CD4-positive, alpha-beta T cell treated with Interleukin-2 at 100 ng/mL for 4 hours (primary cell): Measurements from ENCODE around the gene ELL2.
"Not testable (repeated sequence)": the region's sequence is repeated elsewhere in the genome, so short reads cannot be mapped to it uniquely, and the experiment has no call there.

Source experiments
- DNase-seq: peaks from one replicate; pipeline ENCODE4 v3.0.0-alpha.2; 2020; ENCODE audit warnings: low spot score

Gene ELL2

DNA sequence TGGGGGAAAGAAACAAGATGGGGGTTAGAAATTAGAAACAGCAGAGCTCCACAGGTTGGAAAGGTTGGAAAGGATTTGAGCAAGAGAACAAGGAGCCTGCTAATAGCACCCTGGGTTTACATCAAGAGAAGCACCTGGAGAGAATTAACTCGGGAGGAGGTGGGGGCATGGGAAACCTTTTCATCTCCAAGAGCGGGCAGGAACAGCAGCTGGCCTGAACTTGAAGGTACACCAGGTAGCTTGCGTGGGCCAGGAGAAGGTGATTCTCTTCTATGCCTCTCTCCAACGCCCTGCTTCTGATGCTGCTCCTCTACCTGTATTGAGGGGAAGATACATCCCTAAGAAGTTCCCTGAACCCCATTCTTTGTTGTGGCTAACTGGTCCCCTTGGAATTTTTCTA, 102.0 kb downstream of the ELL2 start:
- DNase-seq: no peak

DNA sequence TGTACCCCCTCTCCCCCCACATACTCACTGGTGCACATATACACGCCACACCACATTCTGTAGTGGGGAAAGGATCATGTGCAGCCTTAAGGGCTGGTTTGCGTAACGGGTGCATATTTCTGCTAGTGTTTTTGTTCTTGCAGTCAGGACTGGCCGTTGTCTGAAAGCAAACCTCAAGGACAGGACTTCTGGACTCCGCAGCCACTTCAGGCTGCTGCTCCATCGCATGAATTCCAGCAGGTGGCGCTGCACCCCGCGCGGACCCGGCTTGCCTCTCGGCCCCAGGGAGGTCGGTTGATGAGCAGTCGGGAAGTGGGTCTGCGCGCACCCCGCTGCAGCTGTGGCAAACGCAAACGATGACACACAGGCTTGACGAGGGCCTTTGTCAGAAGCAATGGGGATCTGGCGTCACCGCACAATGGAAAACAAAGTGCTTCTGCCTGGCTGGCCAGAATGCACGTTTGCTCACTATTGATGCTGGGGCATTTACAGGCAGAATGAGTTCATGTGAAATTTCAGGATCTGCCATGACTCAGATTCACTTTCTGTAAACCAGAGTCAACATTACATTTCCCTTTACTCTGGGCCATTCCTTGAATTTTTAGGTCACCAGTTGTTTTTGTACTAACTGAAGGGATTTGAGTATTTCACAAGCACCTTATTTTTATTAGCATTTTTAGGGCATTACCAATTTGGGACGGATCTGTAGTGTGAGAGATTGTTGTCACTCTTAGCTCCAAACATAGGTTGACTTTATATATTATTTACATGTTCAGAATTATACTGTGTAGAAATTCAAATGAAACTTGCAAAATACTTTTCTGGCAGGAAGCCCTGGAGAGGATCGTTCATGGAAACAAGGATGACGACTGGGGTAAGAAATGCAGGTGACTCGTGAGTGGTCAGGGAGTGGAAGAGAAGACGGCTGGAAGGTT, 102.7 kb downstream of the ELL2 start:
- DNase-seq: peak; percentile 89

DNA sequence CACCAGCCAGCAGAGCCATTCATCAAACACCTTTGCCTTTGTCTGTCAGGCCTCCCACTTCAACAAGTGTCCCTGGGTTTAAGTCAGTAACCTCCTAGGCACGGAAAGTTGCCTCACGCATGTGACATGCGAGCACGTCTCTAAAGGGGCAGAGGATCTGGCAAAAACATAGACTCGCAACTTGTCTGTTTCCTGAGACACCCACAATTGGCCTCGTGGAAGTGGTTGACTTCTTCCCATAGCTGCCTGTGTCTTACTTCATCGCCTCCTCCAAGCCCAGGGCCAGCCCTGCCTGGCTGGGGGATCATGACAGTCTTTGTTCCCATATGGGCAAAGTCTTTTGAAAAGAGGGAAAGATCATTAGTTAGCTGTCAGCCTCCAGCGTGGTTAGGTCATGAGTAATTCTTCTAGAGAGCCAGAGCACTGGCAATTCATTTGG, 103.6 kb downstream of the ELL2 start:
- no peak for DNase-seq

DNA sequence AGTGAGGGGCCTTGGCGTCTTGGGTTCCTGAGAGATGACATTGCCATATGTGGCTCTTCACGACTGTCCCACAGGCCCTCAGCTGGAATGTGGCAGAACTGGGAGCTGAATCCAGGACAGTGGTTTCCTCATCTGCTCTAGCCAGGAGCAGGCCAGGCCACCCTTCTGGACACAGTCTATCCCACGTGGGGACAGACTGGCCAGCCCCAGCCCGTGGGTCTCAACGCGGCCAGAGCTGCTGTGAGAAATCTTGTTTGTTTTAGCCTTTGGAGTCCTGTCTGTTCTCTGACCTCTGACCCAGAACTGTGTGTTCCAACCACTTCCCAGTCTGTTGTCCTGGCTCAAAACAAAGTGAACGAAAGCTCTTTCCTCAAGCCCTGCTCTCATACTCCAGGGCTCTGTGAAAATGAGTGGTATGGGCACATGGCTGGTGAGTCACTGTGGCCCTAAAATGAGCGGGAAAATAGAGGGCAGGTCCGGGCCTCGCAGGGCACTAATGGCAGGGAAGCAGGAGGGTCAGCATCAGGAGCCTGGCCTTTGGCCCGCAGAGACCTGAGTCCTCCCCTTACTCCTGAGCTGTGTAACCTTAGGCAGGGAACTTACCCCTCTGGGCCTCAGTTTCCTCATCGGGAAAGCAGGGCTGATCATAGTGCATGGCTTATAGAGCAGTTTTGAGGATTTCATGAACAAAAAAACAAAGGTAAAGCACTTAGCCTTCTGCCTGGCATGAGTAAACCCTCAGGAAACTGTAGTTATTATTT, 104.3 kb downstream of the ELL2 start:
- no peak for DNase-seq

DNA sequence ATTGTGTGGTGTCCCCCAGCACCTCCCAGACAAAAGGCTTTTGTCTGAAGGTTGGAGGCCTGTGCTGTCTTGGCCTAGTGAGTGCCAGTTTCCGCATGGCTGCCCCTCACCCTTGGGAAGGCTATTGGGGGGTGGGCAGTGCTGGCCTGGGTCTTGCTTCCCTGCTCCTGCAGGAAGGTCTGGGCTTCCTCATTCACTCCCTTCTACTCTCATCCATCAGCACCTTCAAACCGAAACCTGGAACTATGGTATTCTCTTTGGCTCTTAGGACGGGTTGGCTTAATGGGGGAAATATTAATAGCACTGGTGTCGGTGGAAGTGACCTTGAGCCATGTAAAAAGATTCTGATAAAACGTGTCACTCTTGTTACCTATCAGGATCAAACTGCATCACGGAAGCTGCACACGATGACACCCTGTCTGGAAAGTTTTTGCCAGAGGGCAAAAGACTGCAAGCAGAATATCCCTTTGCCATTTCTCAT, 105.1 kb downstream of the ELL2 start:
- no peak for DNase-seq

DNA sequence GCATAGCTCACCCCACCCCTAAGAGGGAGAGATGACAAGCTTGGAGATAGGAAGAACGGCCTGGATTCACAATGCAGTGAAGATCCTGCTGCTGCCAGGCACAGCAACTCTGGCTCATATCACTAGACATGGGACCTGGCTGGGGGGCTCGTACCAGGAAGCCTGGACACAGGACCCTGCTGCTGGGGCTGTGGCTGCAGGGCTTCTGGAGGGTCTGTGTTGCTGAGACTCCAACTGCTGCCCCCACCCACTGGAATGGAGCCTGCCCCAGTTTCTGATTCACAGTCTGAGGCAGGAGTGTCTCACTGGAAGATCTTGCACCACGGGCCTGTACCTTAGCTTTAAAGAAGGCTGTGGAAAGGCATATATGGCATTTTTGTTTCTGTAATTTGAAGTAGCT, 108.2 kb downstream of the ELL2 start:
- no peak for DNase-seq

DNA sequence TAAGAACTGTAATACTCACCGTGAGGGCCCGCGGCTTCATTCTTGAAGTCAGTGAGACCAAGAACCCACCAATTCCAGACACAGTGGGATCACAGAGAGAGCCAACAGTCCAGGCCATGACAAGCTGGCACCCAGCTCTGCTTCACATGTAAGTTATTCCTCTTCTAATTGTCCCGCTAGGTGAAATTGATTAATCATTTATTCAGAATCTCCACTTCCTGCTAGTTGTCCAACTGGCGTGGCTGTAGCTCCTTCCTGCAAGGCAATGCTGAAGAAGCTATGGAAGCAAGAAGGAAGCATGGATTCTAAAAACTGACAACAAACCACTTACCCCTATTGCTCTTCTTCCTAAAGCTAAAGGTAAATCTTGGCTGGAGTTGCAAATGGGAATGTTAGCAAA, 109.1 kb downstream of the ELL2 start:
- no peak for DNase-seq

DNA sequence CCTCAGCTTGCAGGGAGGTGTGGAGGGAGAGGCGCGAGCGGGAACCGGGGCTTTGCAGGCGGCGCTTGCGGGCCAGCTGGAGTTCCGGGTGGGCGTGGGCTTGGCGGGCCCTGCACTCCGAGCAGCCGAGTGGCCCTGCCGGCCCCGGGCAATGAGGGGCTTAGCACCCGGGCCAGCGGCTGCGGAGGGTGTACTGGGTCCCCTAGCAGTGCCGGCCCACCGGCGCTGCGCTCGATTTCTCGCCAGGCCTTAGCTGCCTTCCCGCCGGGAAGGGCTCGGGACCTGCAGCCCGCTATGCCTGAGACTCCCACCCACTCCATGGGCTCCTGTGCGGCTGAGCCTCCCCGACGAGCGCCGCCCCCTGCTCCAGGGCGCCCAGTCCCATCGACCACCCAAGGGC, 110.5 kb downstream of the ELL2 start:
- DNase-seq: not testable (repeated sequence)

DNA sequence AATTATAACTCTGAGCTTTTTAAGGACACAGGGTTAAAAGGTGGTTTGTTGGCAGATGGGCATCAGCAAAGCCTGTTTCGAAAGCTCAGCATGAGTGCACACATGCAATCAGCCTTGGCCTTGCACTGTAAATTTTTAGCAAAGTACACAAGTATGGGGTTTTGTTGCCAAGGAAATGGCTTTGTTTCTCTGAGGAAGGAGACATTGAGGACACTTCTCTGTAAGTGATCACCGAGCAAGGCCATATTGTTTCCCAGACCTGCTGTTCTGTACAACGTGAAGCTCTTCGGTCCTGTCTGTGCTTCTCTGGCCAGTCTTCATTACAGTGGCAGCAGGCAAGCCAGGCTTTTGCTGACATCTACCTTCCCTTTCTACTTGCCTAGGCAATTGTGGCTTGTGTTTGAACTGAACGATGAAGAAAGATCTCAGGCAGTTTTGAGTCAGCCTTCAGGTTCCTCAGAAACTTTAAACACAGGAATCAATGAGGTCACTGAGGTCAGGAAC, 111.2 kb downstream of the ELL2 start:
- DNase-seq: no peak

DNA sequence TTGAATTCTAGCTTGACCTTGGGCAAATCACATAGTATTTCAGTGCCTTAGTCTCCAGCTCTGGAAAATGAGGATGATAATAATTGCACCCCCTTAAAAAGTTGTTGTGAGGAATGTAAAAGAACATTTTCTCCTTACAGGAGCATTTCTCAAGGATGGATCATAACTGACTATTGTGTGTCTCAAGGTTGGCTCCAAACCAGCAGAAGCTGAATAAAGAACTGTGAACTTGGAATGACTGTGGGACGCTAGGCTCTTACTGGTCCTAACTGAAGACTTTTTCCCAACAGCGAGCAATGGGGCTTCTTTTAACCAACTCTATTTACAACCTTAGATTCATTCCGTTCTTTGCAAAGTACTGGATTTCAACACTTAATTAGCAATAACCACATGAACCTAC, 113.0 kb downstream of the ELL2 start:
- DNase-seq: no peak

DNA sequence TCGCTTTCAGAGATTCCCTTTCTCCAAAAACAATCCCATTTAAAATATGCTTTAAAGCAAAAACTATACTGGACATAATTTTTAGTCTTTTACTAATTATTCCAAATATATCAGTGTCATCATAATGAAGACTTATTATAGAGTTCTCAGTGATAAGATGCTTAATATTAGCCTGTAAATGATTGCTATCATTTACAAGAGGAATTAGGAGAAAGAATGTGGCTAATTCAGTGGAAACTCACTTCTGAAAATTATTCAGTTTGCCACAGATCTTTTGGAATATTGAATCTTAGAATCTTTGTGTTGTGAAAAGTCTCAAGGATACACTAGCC, 114.4 kb downstream of the ELL2 start:
- no peak for DNase-seq

DNA sequence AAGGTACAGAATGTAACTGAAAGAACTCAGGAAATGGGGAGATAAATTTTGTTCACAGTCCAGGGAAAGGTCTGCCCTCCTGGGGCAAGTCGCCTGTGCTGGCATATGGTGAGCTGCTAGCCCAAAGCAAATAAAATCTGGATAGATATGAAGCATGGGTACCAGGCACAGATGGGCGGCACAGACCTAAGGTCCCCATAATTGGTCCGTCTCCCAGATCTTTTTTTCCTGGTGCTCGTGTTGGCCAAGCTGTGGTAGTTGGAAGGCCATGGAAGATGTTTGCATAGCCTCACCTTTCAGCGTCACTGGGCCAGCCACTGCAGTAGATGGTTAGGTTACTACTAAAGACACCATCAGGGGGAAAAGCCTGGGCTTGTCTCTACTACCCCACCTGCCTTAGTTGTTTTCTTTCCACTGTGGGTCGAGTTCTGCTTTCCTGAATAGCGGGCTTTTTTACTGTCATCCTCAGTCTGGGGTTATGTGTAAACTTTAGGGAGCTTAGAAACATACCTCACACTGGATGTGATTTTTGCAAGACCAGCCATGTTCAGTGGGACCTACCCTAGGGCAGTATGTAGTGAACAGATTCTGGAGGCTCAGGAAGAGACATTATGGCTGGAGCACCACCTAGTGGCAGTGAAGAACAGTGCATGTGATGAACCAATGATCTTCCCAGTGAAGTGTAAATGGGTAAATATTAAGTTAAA, 114.9 kb downstream of the ELL2 start:
- DNase-seq: peak; percentile 82

DNA sequence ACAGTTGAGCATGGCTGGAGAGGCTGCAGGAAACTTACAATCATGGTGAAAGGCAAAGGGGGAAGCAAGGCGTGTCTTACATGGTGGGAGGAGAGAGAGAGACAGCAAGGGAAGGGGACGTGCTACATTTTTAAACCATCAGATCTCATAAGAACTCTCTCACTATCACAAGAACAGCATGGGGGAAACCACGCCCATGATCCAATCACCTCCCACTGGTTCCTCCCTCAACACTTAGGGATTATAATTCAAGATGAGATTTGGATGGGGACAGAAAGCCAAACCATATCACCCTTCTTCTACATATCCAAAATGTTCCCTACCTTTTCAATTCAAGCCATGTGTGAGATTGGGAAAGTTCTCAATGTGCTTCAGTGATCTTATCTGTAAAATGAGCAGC, 116.3 kb downstream of the ELL2 start:
- no peak for DNase-seq

DNA sequence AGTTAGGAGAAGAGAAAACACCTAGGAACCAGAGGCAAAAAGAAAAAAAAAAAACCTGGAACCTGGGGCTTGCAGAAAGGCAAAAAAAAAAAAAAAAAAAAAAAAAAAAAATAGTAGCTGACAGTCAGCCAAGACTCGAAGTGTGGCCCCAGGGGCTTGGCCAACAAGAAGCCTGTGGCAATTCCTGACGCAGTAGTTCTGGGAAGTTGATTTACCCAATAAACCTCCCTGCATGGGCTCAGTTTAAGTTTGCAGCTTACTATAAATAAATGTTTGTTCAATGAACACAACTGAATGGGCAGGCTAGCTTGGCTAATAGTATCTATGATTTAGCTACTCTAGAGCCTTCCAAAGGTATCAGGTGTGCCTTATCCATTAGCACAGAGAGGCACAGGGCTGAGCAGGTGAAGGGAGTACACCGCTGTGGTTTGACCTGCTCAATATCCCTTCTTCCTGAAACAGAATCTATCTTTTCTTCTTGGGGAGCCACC, 117.9 kb downstream of the ELL2 start:
- no peak for DNase-seq

DNA sequence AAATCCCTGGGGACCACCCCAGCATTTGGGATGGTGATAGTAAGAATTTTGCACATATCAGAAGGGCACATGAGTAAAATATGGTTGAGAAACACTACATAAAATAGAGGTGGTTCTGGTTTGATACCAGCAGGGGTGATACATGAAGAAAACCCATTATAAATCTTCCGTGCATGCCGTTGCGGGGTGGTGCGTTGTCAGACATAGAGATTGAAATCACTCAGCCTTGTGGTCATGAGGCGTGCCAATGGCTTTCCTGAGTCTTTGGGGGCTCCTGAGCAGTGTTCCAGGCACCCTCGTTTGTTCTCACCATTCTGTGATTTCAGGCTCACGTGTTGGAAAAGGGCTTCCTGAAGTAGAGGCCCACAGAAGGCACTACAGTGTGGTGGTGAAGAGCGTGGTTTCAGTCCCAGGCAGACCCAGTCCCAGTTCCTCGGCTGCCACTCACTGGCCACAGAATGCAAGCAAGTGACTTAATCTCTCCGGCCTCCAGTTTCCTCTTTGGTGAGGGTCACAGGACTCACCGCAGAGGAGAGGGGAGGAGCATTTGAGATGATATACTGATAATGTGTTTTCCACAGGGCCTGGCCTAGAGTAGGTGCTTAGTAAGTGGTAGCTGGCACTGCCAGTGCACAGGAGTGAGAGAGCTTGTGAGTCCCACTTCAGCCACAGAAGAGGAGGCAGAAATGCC, 118.7 kb downstream of the ELL2 start:
- peak; percentile 76 for DNase-seq

DNA sequence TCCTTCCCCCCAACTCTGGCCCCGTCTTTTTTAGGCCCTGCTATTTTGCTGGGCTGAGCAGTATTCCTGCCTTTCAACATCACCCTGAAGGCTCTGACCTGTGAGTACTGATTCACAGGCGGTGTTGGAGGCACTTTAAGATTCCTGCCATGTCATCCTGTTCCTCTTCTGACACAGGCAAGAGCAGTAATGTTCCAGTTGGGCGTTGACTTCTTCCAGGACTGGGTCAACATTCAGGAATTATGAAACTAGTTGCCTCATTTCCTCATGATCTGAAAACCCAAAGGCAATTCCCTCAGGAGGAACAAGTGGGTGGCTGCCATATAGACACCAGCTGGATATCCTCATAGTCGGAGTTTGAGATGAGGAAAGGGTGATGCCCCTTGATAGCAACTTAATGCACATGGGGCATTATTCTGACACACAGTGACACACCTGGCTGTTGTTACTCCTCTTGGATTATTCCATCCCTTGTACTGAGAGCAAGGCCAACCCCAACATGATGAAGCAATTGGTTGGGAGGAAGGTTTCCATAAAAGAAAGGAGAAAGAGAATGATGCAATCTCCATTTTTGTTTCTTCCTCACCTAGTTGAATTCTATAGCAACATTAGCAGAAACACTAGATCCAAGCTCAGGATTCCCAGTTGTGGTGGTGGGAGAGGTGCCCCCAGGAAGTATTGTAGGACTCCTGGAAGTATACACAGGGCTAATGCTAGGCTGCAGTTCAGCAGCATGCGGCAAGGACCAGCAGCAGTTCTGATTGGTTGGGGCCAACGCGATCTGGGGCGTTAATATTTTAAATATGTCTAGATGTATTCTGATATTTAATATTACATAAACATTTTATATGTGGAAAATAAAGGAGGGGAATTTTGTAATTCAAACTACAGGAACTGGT, 119.5 kb downstream of the ELL2 start:
- no peak for DNase-seq

DNA sequence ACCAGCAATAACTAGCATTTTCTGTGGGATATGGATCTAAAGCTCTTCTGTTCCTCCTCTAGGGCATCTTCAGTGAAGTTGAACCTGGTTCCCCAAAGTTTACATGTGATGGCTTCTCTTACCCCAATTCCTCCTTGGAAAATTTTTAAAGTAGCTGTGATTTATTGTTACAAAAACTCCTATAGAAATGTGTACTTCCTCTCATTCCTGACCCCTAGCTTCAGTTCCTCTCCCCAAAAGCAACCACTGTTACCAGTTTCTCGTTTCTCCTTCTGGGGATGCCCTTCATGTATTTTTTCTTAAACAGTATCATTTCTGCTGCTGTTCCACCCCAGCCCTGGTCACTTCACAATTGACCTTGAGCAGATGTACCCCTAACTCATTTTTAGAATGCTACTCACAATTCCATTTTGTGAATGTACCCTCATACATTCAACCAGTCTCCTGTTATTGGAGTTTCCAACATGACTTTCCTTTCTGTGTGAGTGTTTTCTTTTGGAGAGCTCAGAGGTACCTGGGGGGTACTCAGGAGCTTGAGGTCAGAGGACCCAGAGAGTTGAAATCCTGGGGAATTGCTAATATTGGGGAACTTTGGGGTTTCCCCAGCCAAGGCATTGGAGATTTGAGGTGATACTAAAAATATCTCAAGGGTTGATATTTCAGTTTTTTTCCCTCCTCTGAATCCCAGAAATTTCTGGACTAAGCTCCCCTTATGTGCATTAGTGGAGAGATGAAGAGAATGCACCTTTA, 120.5 kb downstream of the ELL2 start:
- DNase-seq: no peak

DNA sequence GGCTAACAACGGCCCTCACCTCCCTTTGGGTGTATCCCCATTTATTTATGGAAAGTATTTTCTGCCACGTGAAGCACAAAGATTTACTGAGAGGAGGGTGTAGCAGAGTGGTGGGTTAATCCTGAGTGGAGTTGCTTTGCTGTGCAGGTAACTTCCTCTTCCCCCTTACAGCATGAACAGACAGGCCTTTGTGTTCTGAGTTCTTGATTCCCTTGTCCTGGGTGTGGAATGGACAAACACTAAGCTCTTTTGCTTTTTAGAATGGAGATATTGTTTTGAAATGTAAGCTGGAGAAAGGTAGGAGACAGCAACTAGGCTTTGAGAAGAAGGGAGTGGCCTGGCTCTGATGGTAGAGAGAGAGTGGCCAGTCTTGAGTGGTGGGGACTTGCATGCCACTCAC, 122.0 kb downstream of the ELL2 start:
- no peak for DNase-seq

DNA sequence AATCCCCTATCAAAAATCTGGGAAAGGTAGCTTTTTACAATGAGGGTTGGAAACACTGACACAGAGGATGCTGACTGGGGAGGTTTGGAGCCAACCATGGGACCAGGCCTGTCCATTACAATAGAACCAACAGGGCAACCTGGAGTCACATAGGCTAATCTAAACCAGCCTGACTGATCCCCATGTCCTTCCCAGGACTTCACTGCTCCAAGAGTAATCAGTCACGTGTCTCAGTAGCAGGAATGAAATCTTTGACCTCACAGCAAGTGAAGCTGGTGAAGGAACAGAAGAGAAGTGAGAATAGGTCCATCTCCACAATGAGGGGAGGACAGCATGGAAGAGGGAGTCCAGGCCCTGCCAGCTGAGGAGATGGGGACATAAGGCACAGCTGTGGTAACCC, 123.1 kb downstream of the ELL2 start:
- DNase-seq: no peak

DNA sequence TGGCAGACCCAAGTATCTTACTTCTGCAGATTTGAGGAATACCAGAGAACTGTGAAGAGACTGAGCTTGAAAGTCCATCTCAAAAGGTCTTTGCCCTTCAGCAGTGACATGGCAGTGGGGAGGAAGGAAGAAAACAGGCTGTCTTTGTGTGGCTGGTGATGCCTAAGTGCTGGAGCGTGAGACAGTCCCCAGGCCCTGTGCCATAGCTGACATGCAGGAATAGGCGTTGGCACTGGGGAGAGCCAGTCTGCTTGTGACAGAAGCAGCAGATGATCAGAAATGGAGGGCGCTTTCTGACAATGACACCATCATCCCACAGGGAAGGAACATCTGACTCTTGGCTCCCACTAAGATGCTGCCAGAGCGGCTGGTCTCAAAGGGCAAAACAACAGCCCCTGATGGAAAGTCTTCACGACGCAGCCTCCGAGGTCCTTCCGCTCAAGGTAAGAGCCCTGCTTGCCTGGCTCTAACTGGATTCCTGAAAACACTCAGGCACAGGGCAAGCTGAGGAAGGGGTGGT, 123.6 kb downstream of the ELL2 start:
- DNase-seq: no peak
